HT-29 (cell line): ENCODE results near the gene CRYBG3. TPM values are rescaled to one million over a fixed set of nuclear protein-coding genes. Genes with fewer than 3 reads are reported as not detected.
A peak's percentile ranks its signal among the peaks of the same experiment; 100 is the strongest.

Source experiments
- DNase-seq: peaks from one replicate; pipeline ENCODE4 v3.0.0-alpha.2; 2015; ENCODE audit warnings: low spot score
- total RNA-seq: library from RNA; depleted of rRNA; stranded (reverse); fragments of >200 nt; shearing (Covaris generic); gene quantifications from 2 replicates; pipeline ENCODE4 v1.2.3, GENCODE V29; 2014

The CRYBG3 gene
- total RNA-seq, 1 experiment from 2014 or later, result 6.9 TPM

- no peak for DNase-seq
These were observed 121.2 kb downstream of the CRYBG3 start for GRCh38 chr3:97942801-97943546.

GRCh38 chr3:97948351-97949109 lies 126.7 kb downstream of the CRYBG3 start:
- DNase-seq, result no peak

GRCh38 chr3:97949110-97949485 lies 127.3 kb downstream of the CRYBG3 start:
- DNase-seq, result no peak

- no peak for DNase-seq
These were observed 127.9 kb downstream of the CRYBG3 start for GRCh38 chr3:97949743-97950142.

- no peak for DNase-seq
These were observed 128.5 kb downstream of the CRYBG3 start for GRCh38 chr3:97950360-97950759.

- no peak for DNase-seq
These were observed 130.5 kb downstream of the CRYBG3 start for GRCh38 chr3:97952280-97952679.

GRCh38 chr3:97952872-97953271 lies 131.1 kb downstream of the CRYBG3 start:
- DNase-seq, result peak; percentile 75

GRCh38 chr3:97954228-97954827 lies 132.5 kb downstream of the CRYBG3 start:
- DNase-seq, result no peak

- peak; percentile 59 for DNase-seq
These were observed 134.2 kb downstream of the CRYBG3 start for GRCh38 chr3:97956051-97956450.

- peak; percentile 18 for DNase-seq
These were observed 136.0 kb downstream of the CRYBG3 start for GRCh38 chr3:97957617-97958311.

- no peak for DNase-seq
These were observed 136.6 kb downstream of the CRYBG3 start for GRCh38 chr3:97958396-97958795.

- no peak for DNase-seq
These were observed 137.0 kb downstream of the CRYBG3 start for GRCh38 chr3:97958796-97959195.

- no peak for DNase-seq
These were observed 138.1 kb downstream of the CRYBG3 start for GRCh38 chr3:97959872-97960271.

- no peak for DNase-seq
These were observed 138.7 kb downstream of the CRYBG3 start for GRCh38 chr3:97960551-97960950.

GRCh38 chr3:97960993-97961766 lies 139.4 kb downstream of the CRYBG3 start:
- DNase-seq, result no peak

GRCh38 chr3:97967966-97968365 lies 146.2 kb downstream of the CRYBG3 start:
- no peak for DNase-seq

GRCh38 chr3:97968376-97968775 lies 146.6 kb downstream of the CRYBG3 start:
- no peak for DNase-seq

GRCh38 chr3:97969541-97969940 lies 147.7 kb downstream of the CRYBG3 start:
- DNase-seq, result no peak

GRCh38 chr3:97970156-97970555 lies 148.3 kb downstream of the CRYBG3 start:
- DNase-seq, result no peak

GRCh38 chr3:97970956-97971620 lies 149.3 kb downstream of the CRYBG3 start:
- DNase-seq, result no peak
